Glutamatergic neuron (in vitro differentiated cells): ENCODE data around the gene ADAMTS17. TPM values are rescaled to one million over a fixed set of nuclear protein-coding genes. Genes with fewer than 3 reads are reported as not detected.

Experiments used
- DNase-seq: peaks from one replicate; pipeline ENCODE4 v3.0.0; 2022
- H3K27ac Mint-ChIP-seq: one replicate; pipeline ENCODE4 v1.8.0; 2020; ENCODE audit warnings: mild to moderate bottlenecking, mixed read lengths, inconsistent platforms; ENCODE audit not compliant: unreplicated experiment
- H3K27me3 Mint-ChIP-seq: one replicate; pipeline ENCODE4 v1.8.0; 2020; ENCODE audit warnings: mild to moderate bottlenecking, moderate library complexity, mixed read lengths, inconsistent platforms; ENCODE audit not compliant: unreplicated experiment
- H3K36me3 Mint-ChIP-seq: one replicate; pipeline ENCODE4 v1.8.0; 2020; ENCODE audit warnings: mild to moderate bottlenecking, mixed read lengths, inconsistent platforms; ENCODE audit not compliant: unreplicated experiment
- H3K4me1 Mint-ChIP-seq: one replicate; pipeline ENCODE4 v1.8.0; 2020; ENCODE audit warnings: mild to moderate bottlenecking, low read depth, mixed read lengths, inconsistent platforms; ENCODE audit not compliant: unreplicated experiment
- H3K4me3 Mint-ChIP-seq: one replicate; pipeline ENCODE4 v1.8.0; 2020; ENCODE audit warnings: mild to moderate bottlenecking, mixed read lengths, inconsistent platforms; ENCODE audit not compliant: unreplicated experiment
- H3K9me3 Mint-ChIP-seq: one replicate; pipeline ENCODE4 v1.8.0; 2020; ENCODE audit warnings: mild to moderate bottlenecking, moderate library complexity, mixed read lengths, inconsistent platforms; ENCODE audit not compliant: unreplicated experiment
- total RNA-seq: library from RNA; stranded (reverse); fragmentation: NEBNext Ultra II Directional; extraction: Animal tissue kit (Norgen Biotek cat#: 25700); gene quantifications from one replicate; pipeline ENCODE4 v1.2.1, GENCODE V29; 2021; ENCODE audit not compliant: unreplicated experiment
- TF ChIP-seq, protein P1 (sequence below): fragments of 200-600 bp; sonication (generic); IDR thresholded peaks from one replicate; pipeline ENCODE4 v1.5.0; 2021; ENCODE audit not compliant: partially characterized antibody, unreplicated experiment

ADAMTS17 gene
- total RNA-seq, 1 donor from 2014 or later, result 6.8 TPM

GRCh38 chr15:100295939-100296565 lies 45.7 kb downstream of the ADAMTS17 start:
- TF ChIP-seq, protein P1, sequence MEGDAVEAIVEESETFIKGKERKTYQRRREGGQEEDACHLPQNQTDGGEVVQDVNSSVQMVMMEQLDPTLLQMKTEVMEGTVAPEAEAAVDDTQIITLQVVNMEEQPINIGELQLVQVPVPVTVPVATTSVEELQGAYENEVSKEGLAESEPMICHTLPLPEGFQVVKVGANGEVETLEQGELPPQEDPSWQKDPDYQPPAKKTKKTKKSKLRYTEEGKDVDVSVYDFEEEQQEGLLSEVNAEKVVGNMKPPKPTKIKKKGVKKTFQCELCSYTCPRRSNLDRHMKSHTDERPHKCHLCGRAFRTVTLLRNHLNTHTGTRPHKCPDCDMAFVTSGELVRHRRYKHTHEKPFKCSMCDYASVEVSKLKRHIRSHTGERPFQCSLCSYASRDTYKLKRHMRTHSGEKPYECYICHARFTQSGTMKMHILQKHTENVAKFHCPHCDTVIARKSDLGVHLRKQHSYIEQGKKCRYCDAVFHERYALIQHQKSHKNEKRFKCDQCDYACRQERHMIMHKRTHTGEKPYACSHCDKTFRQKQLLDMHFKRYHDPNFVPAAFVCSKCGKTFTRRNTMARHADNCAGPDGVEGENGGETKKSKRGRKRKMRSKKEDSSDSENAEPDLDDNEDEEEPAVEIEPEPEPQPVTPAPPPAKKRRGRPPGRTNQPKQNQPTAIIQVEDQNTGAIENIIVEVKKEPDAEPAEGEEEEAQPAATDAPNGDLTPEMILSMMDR, result no peak
- no peak overlapping the region for H3K27ac Mint-ChIP-seq
- no peaks in the 10 kb centered on the region for H3K4me1 Mint-ChIP-seq
- peaks cover 6% of the 10 kb centered on the region for H3K27me3 Mint-ChIP-seq
- no peak overlapping the region for H3K4me3 Mint-ChIP-seq
- H3K36me3 Mint-ChIP-seq, result peaks cover 18% of the 10 kb centered on the region
- peaks cover 6% of the 10 kb centered on the region for H3K9me3 Mint-ChIP-seq
- no peak for DNase-seq

GRCh38 chr15:100292010-100292409 lies 49.8 kb downstream of the ADAMTS17 start:
- no peak overlapping the region for H3K4me3 Mint-ChIP-seq
- no peak for DNase-seq
- H3K36me3 Mint-ChIP-seq, result peaks cover 20% of the 10 kb centered on the region
- H3K27ac Mint-ChIP-seq, result no peak overlapping the region
- H3K4me1 Mint-ChIP-seq, result no peaks in the 10 kb centered on the region
- peaks cover 5% of the 10 kb centered on the region for H3K9me3 Mint-ChIP-seq
- H3K27me3 Mint-ChIP-seq, result peaks cover 6% of the 10 kb centered on the region
- TF ChIP-seq, protein P1, result no peak

DNA sequence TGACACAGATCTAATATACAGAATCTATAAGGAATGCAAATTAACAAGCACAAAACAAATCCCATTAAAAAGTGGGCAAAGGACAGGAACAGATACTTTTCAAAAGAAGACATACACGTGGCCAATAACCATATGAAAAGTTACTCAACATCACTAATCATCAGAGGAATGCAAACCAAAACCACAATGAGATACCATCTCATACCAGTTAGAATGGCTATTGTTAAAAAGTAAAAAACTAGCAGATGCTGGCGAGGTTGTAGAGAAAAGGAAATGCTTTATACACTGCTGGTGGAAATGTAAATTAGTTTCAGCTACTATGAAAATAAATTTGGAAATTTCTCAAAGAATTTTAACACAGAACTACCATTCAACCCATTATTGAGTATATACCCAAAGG lies 50.7 kb downstream of the ADAMTS17 start:
- TF ChIP-seq, protein P1, result no peak
- DNase-seq, result no peak
- Mint-ChIP-seq H3K27me3 (peaks cover 6% of the 10 kb centered on the region), H3K4me3 (no peak overlapping the region), H3K9me3 (peaks cover 5% of the 10 kb centered on the region), H3K36me3 (peaks cover 21% of the 10 kb centered on the region), H3K4me1 (no peaks in the 10 kb centered on the region), H3K27ac (no peak overlapping the region)

DNA sequence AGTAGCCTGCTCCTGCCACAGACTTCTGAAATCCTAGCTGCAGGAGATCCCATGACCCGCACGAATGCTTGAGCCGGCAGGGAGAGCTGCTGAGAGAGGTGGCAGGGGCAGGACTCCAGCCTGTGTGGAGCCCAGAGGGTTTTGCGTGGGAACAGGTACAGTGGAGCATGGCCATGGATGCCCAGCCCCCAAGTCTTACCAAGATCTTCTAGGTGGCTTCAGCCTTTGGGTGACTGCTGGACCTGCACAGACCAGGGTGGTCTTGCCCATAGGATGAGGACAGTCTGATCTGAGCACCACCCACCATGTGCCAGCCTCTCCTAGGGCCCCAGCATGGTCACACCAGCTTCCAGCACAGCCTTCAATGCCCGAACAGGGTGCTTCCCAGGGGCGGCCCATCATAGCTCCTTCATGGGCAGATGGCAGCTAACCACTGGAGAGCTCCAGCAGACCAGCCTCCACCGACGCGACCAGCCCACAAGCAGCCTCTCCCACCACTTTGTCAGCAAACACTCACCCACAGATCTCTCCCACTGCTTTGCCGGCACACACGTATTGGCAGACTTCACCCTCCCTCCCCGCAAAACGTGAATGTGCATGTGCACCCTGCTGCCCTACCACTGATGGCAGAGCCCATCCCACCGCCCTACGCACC lies 56.0 kb downstream of the ADAMTS17 start:
- no peak overlapping the region for H3K4me3 Mint-ChIP-seq
- no peaks in the 10 kb centered on the region for H3K27me3 Mint-ChIP-seq
- no peak for DNase-seq
- peaks cover 12% of the 10 kb centered on the region for H3K36me3 Mint-ChIP-seq
- TF ChIP-seq, protein P1, result no peak
- no peak overlapping the region for H3K27ac Mint-ChIP-seq
- peaks cover 7% of the 10 kb centered on the region for H3K9me3 Mint-ChIP-seq
- H3K4me1 Mint-ChIP-seq, result no peaks in the 10 kb centered on the region

DNA sequence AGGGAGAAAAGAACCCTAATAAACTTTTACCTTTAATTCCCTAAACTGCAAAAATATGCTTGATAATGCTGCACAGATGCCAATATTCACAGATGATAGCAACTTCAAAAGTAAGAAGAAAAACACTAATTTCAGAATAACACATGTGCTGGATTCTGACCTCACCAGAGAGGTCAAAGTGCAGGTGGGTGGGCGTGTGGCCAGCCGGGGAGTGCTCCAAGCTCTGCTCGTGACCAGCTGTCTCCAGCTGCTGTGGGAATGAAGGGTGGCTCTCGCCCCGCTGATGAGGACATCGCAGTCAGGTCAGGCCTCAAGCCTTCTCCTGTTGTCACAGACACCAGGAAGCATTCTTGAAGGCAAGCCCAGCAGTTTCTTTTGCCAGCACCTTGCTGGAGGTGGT lies 57.1 kb downstream of the ADAMTS17 start:
- H3K36me3 Mint-ChIP-seq, result peaks cover 10% of the 10 kb centered on the region
- no peaks in the 10 kb centered on the region for H3K27me3 Mint-ChIP-seq
- no peak overlapping the region for H3K27ac Mint-ChIP-seq
- no peak for DNase-seq
- H3K4me3 Mint-ChIP-seq, result no peak overlapping the region
- H3K9me3 Mint-ChIP-seq, result peaks cover 11% of the 10 kb centered on the region
- TF ChIP-seq, protein P1, result no peak
- no peaks in the 10 kb centered on the region for H3K4me1 Mint-ChIP-seq
